Measurements from ENCODE around the gene SUGP1. TPM values are rescaled to one million over a fixed set of nuclear protein-coding genes. Genes with fewer than 3 reads are reported as not detected.

The SUGP1 gene
- total and polyA plus RNA-seq, 2 of the 13 experiments (the other 11 are each of a cell fraction or from before 2014, with no cell fraction given) = 21.6 to 25.9 TPM

GRCh38 chr19:19257137-19257536 is 63.2 kb downstream of the SUGP1 start:
- no peak for TF ChIP-seq ZSCAN20 (CRISPR knock-in tag; IDR thresholded peaks at IDR 0.05; ENCODE audit: borderline replicate concordance)
- peak; percentile 36; the same call in 1 of the 2 replicates for TF ChIP-seq RAD51 (IDR thresholded peaks at IDR 0.05; ENCODE audit: borderline replicate concordance)
- TF ChIP-seq CENPX (CRISPR knock-in tag; IDR thresholded peaks at IDR 0.05) = no peak
- TF ChIP-seq ZNF782 (CRISPR knock-in tag; IDR thresholded peaks at IDR 0.05; ENCODE audit: borderline replicate concordance) = no peak
- TF ChIP-seq USF2 (IDR thresholded peaks at IDR 0.05; ENCODE audit: low read depth, low read length) = peak; percentile 65; the same call in 1 of the 2 replicates
- peak; percentile 64; the same call in 1 of the 2 replicates for TF ChIP-seq USF2 (CRISPR knock-in tag; IDR thresholded peaks at IDR 0.05; ENCODE audit: borderline replicate concordance)
- no peak for TF ChIP-seq MYPOP (CRISPR knock-in tag; IDR thresholded peaks at IDR 0.05)
- no peak for TF ChIP-seq ONECUT2 (CRISPR knock-in tag; IDR thresholded peaks at IDR 0.05)
- no peak for DNase-seq (ENCODE audit: low spot score)
- no TSS peak for BruUV-seq (replicated peaks)
- Histone ChIP-seq H3K36me3 (replicated peaks in 1 of 2; ENCODE audit: control insufficient read depth in 1 of 2, insufficient read depth in 2 of 2, low read length in 2 of 2) (no peaks in the 10 kb centered on the region), H3K4me1 (ENCODE audit: insufficient read depth, low read length) (peaks cover 17% of the 10 kb centered on the region), H4K20me1 (ENCODE audit: insufficient read depth, low read length) (no peaks in the 10 kb centered on the region), H3K4me2 (ENCODE audit: low read depth, low read length) (no peak overlapping the region), H2AFZ (ENCODE audit: low read length) (no peak overlapping the region), H3K4me3 (replicated peaks in 1 of 3; ENCODE audit: insufficient read depth in 1 of 3, low read depth in 2 of 3, low read length in 3 of 3) (no peak overlapping the region), H3K27me3 (ENCODE audit: control insufficient read depth in 1 of 2, insufficient read depth in 2 of 2, low read length in 2 of 2) (peaks cover 0 to 21% of the 10 kb centered on the region in 2 experiments; a peak in 3 of 5 replicates), H3K9me3 (ENCODE audit: low read length) (no peaks in the 10 kb centered on the region), H3K79me2 (ENCODE audit: insufficient read depth, low read length) (no peaks in the 10 kb centered on the region), H3K27ac (ENCODE audit: extremely low read length, insufficient read depth, low read length) (no peak overlapping the region), H3K9ac (ENCODE audit: insufficient read depth, low read depth, low read length) (no peak overlapping the region)
- intact Hi-C loops (cut with micrococcal nuclease; ENCODE audit: unreplicated experiment) = no loop called here
- no peak for FAIRE-seq
- 7% methylated on average over 10 of the region's 14 CpGs for WGBS (ENCODE audit: low lambda C conversion rate)
- ChIA-PET CTCF (ENCODE audit: low intra/inter-chr PET ratio, low total read pairs) (no interaction called here), POLR2A (no interaction called here)
- no peak for ATAC-seq
- in situ Hi-C loops (cut with HindIII; ENCODE audit: extremely low pct_ligation_motif_present, low pct_unique_long_range_greater_than_20kb) = no loop called here
